Naive thymus-derived CD4-positive, alpha-beta T cell (primary cell): ENCODE results near the gene SMS. TPM values are rescaled to one million over a fixed set of nuclear protein-coding genes. Genes with fewer than 3 reads are reported as not detected.
A peak's percentile ranks its signal among the peaks of the same experiment; 100 is the strongest.

Source experiments
- ATAC-seq: fragments of 150-1000 bp; cut with Tn5 transposase; 2 replicates; pipeline ENCODE4 v1.10.0; 2021; ENCODE audit warnings: mild to moderate bottlenecking, moderate library complexity
- CTCF ChIA-PET: fragments of 350-600 bp; sonication (Branson Sonifier 250); formaldehyde crosslinking; loops from one replicate; lab custom pipeline; 2021; ENCODE audit warnings: antibody characterized with exemption; lab: Charles Lee
- POLR2A ChIA-PET: fragments of 350-600 bp; sonication (Branson Sonifier 250); formaldehyde crosslinking; loops from one replicate; lab custom pipeline; 2021; ENCODE audit warnings: antibody characterized with exemption, inconsistent platforms; lab: Charles Lee
- DNase-seq, 9 donors: peaks; one replicate each; pipeline versions ENCODE4 v3.0.0 to v3.0.0-alpha.2; 2020 to 2022; ENCODE audit warnings: mixed read lengths in 1 of 9
- H3K27ac ChIP-seq: one replicate; pipeline ENCODE4 v1.7.0; 2013; ENCODE audit warnings: mild to moderate bottlenecking, low read depth, low read length, moderate library complexity
- H3K27me3 ChIP-seq, 2 donors: one replicate each; pipeline ENCODE4 v1.7.0; 2013; ENCODE audit warnings: low read length in 2 of 2, mild to moderate bottlenecking in 2 of 2, moderate library complexity in 2 of 2; ENCODE audit not compliant: control insufficient read depth in 2 of 2, insufficient read depth in 2 of 2
- H3K36me3 ChIP-seq, 3 experiments: 1 replicate in 2 of 3; 2 replicates in 1 of 3; pipeline ENCODE4 v1.7.0; 2013; ENCODE audit warnings: low read length in 3 of 3, mild to moderate bottlenecking in 3 of 3, moderate library complexity in 1 of 3; ENCODE audit not compliant: insufficient read depth in 3 of 3, control insufficient read depth in 2 of 3
- H3K4me1 ChIP-seq, 2 donors: one replicate each; pipeline ENCODE4 v1.7.0; 2013; ENCODE audit warnings: low read length in 2 of 2, mild to moderate bottlenecking in 2 of 2, moderate library complexity in 1 of 2; ENCODE audit not compliant: control insufficient read depth in 2 of 2, insufficient read depth in 2 of 2
- H3K4me3 ChIP-seq: 2 replicates; pipeline ENCODE4 v1.7.0; 2013; ENCODE audit warnings: mild to moderate bottlenecking, low read length
- H3K9me3 ChIP-seq, 3 experiments: 1 replicate in 2 of 3; 2 replicates in 1 of 3; pipeline ENCODE4 v1.7.0; 2013; ENCODE audit warnings: low read length in 3 of 3; ENCODE audit not compliant: control insufficient read depth in 2 of 3
- H3K27ac Mint-ChIP-seq, 9 donors: one replicate each; pipeline ENCODE4 v1.8.0; 2020 to 2022; ENCODE audit warnings: mixed read lengths in 9 of 9, mild to moderate bottlenecking in 8 of 9, moderate library complexity in 5 of 9, inconsistent platforms in 2 of 9
- H3K27me3 Mint-ChIP-seq, 5 donors: one replicate each; pipeline ENCODE4 v1.8.0; 2021 to 2022; ENCODE audit warnings: mixed read lengths in 5 of 5, mild to moderate bottlenecking in 1 of 5
- H3K36me3 Mint-ChIP-seq, 5 donors: one replicate each; pipeline ENCODE4 v1.8.0; 2020 to 2022; ENCODE audit warnings: mixed read lengths in 5 of 5, mild to moderate bottlenecking in 3 of 5, inconsistent platforms in 1 of 5
- H3K4me1 Mint-ChIP-seq, 7 donors: one replicate each; pipeline ENCODE4 v1.8.0; 2020 to 2022; ENCODE audit warnings: mixed read lengths in 7 of 7, mild to moderate bottlenecking in 3 of 7, inconsistent platforms in 1 of 7
- H3K4me3 Mint-ChIP-seq, 10 donors: one replicate each; pipeline ENCODE4 v1.8.0; 2020 to 2022; ENCODE audit warnings: mild to moderate bottlenecking in 10 of 10, mixed read lengths in 10 of 10, moderate library complexity in 6 of 10, inconsistent platforms in 2 of 10
- H3K9me3 Mint-ChIP-seq, 11 donors: one replicate each; pipeline ENCODE4 v1.8.0; 2020 to 2022; ENCODE audit warnings: mixed read lengths in 11 of 11, mild to moderate bottlenecking in 4 of 11, inconsistent platforms in 1 of 11, moderate library complexity in 1 of 11
- intact Hi-C, 2 donors: fragments of 100-400 bp; cut with micrococcal nuclease; formaldehyde crosslinking; loops; one replicate each; pipeline ENCODE4 v1.15.1; 2023
- polyA plus RNA-seq, 2 donors: library from polyadenylated mRNA; unstranded; fragments of 300-500 nt; fragmentation: Illumina TruSeq; gene quantifications; one replicate each; pipeline ENCODE4 v1.2.3, GENCODE V29; 2021
- total RNA-seq, 6 experiments: library from RNA in 5 of 6; stranded (reverse) in 5 of 6; gene quantifications; 1 replicate in 5 of 6; 2 replicates in 1 of 6; pipeline ENCODE4 v1.2.3 and lab custom pipeline; 2021 to 2026

The SMS gene
- total and polyA plus RNA-seq, 7 experiments from 2014 or later, result 14.7 to 57.4 (median 20.4) TPM

GRCh38 chrX:21926116-21926515, 14.4 kb upstream of the SMS start:
- H3K27ac Mint-ChIP-seq, result no peak overlapping the region
- ATAC-seq (no peak), DNase-seq (no peak)
- peaks cover 0 to 12% (median 0%) of the 10 kb centered on the region in 5 donors for H3K36me3 Mint-ChIP-seq
- intact Hi-C loops, result loop anchor here in 1 of 2 donors (5.0 to 10.0 kb wide), 2 partner anchors 46 to 81 kb away; no protein-coding TSS in a partner anchor
- Histone ChIP-seq H3K27me3 (no peaks in the 10 kb centered on the region), H3K9me3 (no peaks in the 10 kb centered on the region), H3K4me3 (no peak overlapping the region), H3K27ac (no peak overlapping the region), H3K36me3 (no peaks in the 10 kb centered on the region), H3K4me1 (no peaks in the 10 kb centered on the region)
- H3K27me3 Mint-ChIP-seq, result no peaks in the 10 kb centered on the region
- ChIA-PET CTCF (no interaction called here), POLR2A (no interaction called here)
- H3K4me3 Mint-ChIP-seq, result peak overlapping the region in 1 of 10 donors; percentile 28
- H3K9me3 Mint-ChIP-seq, result peaks cover 0 to 7% (median 0%) of the 10 kb centered on the region in 11 donors
- peaks cover 1 to 27% (median 10%) of the 10 kb centered on the region in 7 donors for H3K4me1 Mint-ChIP-seq

GRCh38 chrX:21926527-21927278, 13.8 kb upstream of the SMS start:
- H3K4me3 Mint-ChIP-seq, result peak overlapping the region in 1 of 10 donors; percentile 56
- intact Hi-C loops, result loop anchor here in 1 of 2 donors (5.0 to 10.0 kb wide), 2 partner anchors 46 to 82 kb away; no protein-coding TSS in a partner anchor
- Histone ChIP-seq H3K27ac (no peak overlapping the region), H3K27me3 (no peaks in the 10 kb centered on the region), H3K36me3 (no peaks in the 10 kb centered on the region), H3K9me3 (no peaks in the 10 kb centered on the region), H3K4me1 (no peaks in the 10 kb centered on the region), H3K4me3 (no peak overlapping the region)
- H3K4me1 Mint-ChIP-seq, result peaks cover 1 to 30% (median 10%) of the 10 kb centered on the region in 7 donors
- ChIA-PET CTCF (no interaction called here), POLR2A (no interaction called here)
- H3K27ac Mint-ChIP-seq, result peak overlapping the region in 1 of 9 donors; percentile 82
- no peaks in the 10 kb centered on the region for H3K27me3 Mint-ChIP-seq
- DNase-seq (no peak), ATAC-seq (peak; percentile 56)
- H3K9me3 Mint-ChIP-seq, result peaks cover 0 to 7% (median 0%) of the 10 kb centered on the region in 11 donors
- peaks cover 0 to 14% (median 0%) of the 10 kb centered on the region in 5 donors for H3K36me3 Mint-ChIP-seq

GRCh38 chrX:21929209-21929608, 11.3 kb upstream of the SMS start:
- POLR2A ChIA-PET, result no interaction called here
- CTCF ChIA-PET, result no interaction called here
- Mint-ChIP-seq H3K27me3 (no peaks in the 10 kb centered on the region), H3K9me3 (peaks cover 0 to 7% (median 0%) of the 10 kb centered on the region in 11 donors), H3K36me3 (peaks cover 0 to 14% (median 0%) of the 10 kb centered on the region in 5 donors), H3K27ac (peak overlapping the region in 1 of 9 donors; percentile 55), H3K4me3 (peak overlapping the region in 2 of 10 donors; percentile 15 to 28), H3K4me1 (peaks cover 0 to 33% (median 10%) of the 10 kb centered on the region in 7 donors)
- H3K4me1 ChIP-seq, result no peaks in the 10 kb centered on the region
- no peaks in the 10 kb centered on the region for H3K27me3 ChIP-seq
- intact Hi-C loops, result loop anchor here in 1 of 2 donors (5.0 to 10.0 kb wide), 2 partner anchors 43 to 84 kb away; no protein-coding TSS in a partner anchor
- DNase-seq (no peak), ATAC-seq (no peak)
- no peaks in the 10 kb centered on the region for H3K36me3 ChIP-seq
- no peaks in the 10 kb centered on the region for H3K9me3 ChIP-seq
- no peak overlapping the region for H3K4me3 ChIP-seq
- no peak overlapping the region for H3K27ac ChIP-seq

- peaks cover 0 to 14% (median 0%) of the 10 kb centered on the region in 5 donors for H3K36me3 Mint-ChIP-seq
- H3K36me3 ChIP-seq, result no peaks in the 10 kb centered on the region
- POLR2A ChIA-PET, result no interaction called here
- no peaks in the 10 kb centered on the region for H3K27me3 Mint-ChIP-seq
- no peaks in the 10 kb centered on the region for H3K27me3 ChIP-seq
- no peak overlapping the region for H3K4me3 Mint-ChIP-seq
- H3K9me3 ChIP-seq, result no peaks in the 10 kb centered on the region
- DNase-seq (no peak), ATAC-seq (no peak)
- no peak overlapping the region for H3K27ac ChIP-seq
- CTCF ChIA-PET, result no interaction called here
- H3K9me3 Mint-ChIP-seq, result peaks cover 0 to 7% (median 0%) of the 10 kb centered on the region in 11 donors
- intact Hi-C loops, result no loop called here
- no peak overlapping the region for H3K4me3 ChIP-seq
- peaks cover 0 to 33% (median 10%) of the 10 kb centered on the region in 7 donors for H3K4me1 Mint-ChIP-seq
- H3K4me1 ChIP-seq, result no peaks in the 10 kb centered on the region
- H3K27ac Mint-ChIP-seq, result peak overlapping the region in 1 of 9 donors; percentile 48
Observed at GRCh38 chrX:21930986-21931385, 9.5 kb upstream of the SMS start.

- no peaks in the 10 kb centered on the region for H3K4me1 ChIP-seq
- peak; percentile 74 for ATAC-seq
- no peaks in the 10 kb centered on the region for H3K27me3 ChIP-seq
- Mint-ChIP-seq H3K4me1 (peaks cover 0 to 27% (median 10%) of the 10 kb centered on the region in 7 donors), H3K36me3 (peaks cover 0 to 14% (median 0%) of the 10 kb centered on the region in 5 donors), H3K4me3 (no peak overlapping the region), H3K9me3 (peaks cover 0 to 7% (median 0%) of the 10 kb centered on the region in 11 donors), H3K27ac (no peak overlapping the region), H3K27me3 (no peaks in the 10 kb centered on the region)
- intact Hi-C loops, result no loop called here
- DNase-seq, result no peak
- no peaks in the 10 kb centered on the region for H3K9me3 ChIP-seq
- H3K4me3 ChIP-seq, result no peak overlapping the region
- POLR2A ChIA-PET, result no interaction called here
- no peaks in the 10 kb centered on the region for H3K36me3 ChIP-seq
- H3K27ac ChIP-seq, result no peak overlapping the region
- CTCF ChIA-PET, result no interaction called here
Observed at GRCh38 chrX:21932292-21933002, 8.1 kb upstream of the SMS start.

GRCh38 chrX:21933077-21933476, 7.4 kb upstream of the SMS start:
- Mint-ChIP-seq H3K27me3 (no peaks in the 10 kb centered on the region), H3K9me3 (peaks cover 0 to 7% (median 0%) of the 10 kb centered on the region in 11 donors), H3K4me1 (peaks cover 0 to 27% (median 10%) of the 10 kb centered on the region in 7 donors), H3K27ac (no peak overlapping the region), H3K36me3 (peaks cover 0 to 14% (median 0%) of the 10 kb centered on the region in 5 donors), H3K4me3 (no peak overlapping the region)
- intact Hi-C loops, result no loop called here
- POLR2A ChIA-PET, result no interaction called here
- H3K27ac ChIP-seq, result no peak overlapping the region
- DNase-seq (no peak), ATAC-seq (no peak)
- no peaks in the 10 kb centered on the region for H3K9me3 ChIP-seq
- H3K4me3 ChIP-seq, result no peak overlapping the region
- H3K4me1 ChIP-seq, result no peaks in the 10 kb centered on the region
- CTCF ChIA-PET, result no interaction called here
- no peaks in the 10 kb centered on the region for H3K27me3 ChIP-seq
- H3K36me3 ChIP-seq, result no peaks in the 10 kb centered on the region
